Subcutaneous adipose tissue (tissue), 4 donors: ENCODE measurements around the gene MX1. TPM values are rescaled to one million over a fixed set of nuclear protein-coding genes. Genes with fewer than 3 reads are reported as not detected.

ENCODE experiments used
- CTCF ChIP-seq: fragments of 450-650 bp; IDR thresholded peaks from one replicate; pipeline ENCODE4 v1.5.1; 2016; ENCODE audit warnings: low read depth, mild to moderate bottlenecking, control low read depth, antibody characterized with exemption, moderate library complexity
- total RNA-seq, 4 donors: library from RNA; depleted of rRNA; stranded (reverse); fragments of >200 nt; gene quantifications; one replicate each; pipeline ENCODE4 v1.1.0, GENCODE V29; 2016

Gene MX1
- total RNA-seq, 4 donors from 2014 or later, result 12.6 to 47.5 (median 29.4) TPM

GRCh38 chr21:41399246-41399800, 26.7 kb upstream of the MX1 start:
- no peak for TF ChIP-seq CTCF

GRCh38 chr21:41402231-41402630, 23.8 kb upstream of the MX1 start:
- TF ChIP-seq CTCF, result no peak

GRCh38 chr21:41402796-41403195, 23.2 kb upstream of the MX1 start:
- TF ChIP-seq CTCF, result no peak

- no peak for TF ChIP-seq CTCF
Observed at GRCh38 chr21:41403331-41403730, 22.7 kb upstream of the MX1 start.

- TF ChIP-seq CTCF, result no peak
Observed at GRCh38 chr21:41403966-41404365, 22.1 kb upstream of the MX1 start.

- no peak for TF ChIP-seq CTCF
Observed at GRCh38 chr21:41405321-41405720, 20.7 kb upstream of the MX1 start.

- no peak for TF ChIP-seq CTCF
Observed at GRCh38 chr21:41406340-41406739, 19.7 kb upstream of the MX1 start.
